Smooth muscle cell (in vitro differentiated cells): Measurements from ENCODE around the gene CCDC40. TPM values are rescaled to one million over a fixed set of nuclear protein-coding genes. Genes with fewer than 3 reads are reported as not detected.

Experiments
- DNase-seq: peaks from one replicate; lab custom pipeline; 2025; ENCODE audit not compliant: unreplicated experiment; lab: John Stamatoyannopoulos, UW
- H2AFZ ChIP-seq: fragments of 200-600 bp; sonication (generic); 2 replicates; pipeline ENCODE4 v1.6.0; 2016; ENCODE audit warnings: antibody characterized with exemption, low read depth, mild to moderate bottlenecking
- H3F3A ChIP-seq: fragments of 200-600 bp; sonication (generic); 2 replicates; pipeline ENCODE4 v1.6.0; 2017; ENCODE audit warnings: antibody characterized with exemption, low read depth
- H3K27ac ChIP-seq: fragments of 200-600 bp; sonication (generic); 2 replicates; pipeline ENCODE4 v1.5.1; 2016; ENCODE audit warnings: low read depth, mild to moderate bottlenecking
- H3K27me3 ChIP-seq: fragments of 200-600 bp; sonication (generic); 2 replicates; pipeline ENCODE4 v1.6.1; 2016; ENCODE audit warnings: low read depth, mild to moderate bottlenecking
- H3K36me3 ChIP-seq: fragments of 200-600 bp; sonication (generic); 2 replicates; pipeline ENCODE4 v1.5.1; 2016; ENCODE audit warnings: low read depth
- H3K4me1 ChIP-seq: fragments of 200-600 bp; sonication (generic); 2 replicates; pipeline ENCODE4 v1.5.1; 2016; ENCODE audit warnings: low read depth
- H3K4me2 ChIP-seq: fragments of 200-600 bp; sonication (generic); 2 replicates; pipeline ENCODE4 v1.6.0; 2016; ENCODE audit warnings: mild to moderate bottlenecking
- H3K4me3 ChIP-seq: fragments of 200-600 bp; sonication (generic); 2 replicates; pipeline ENCODE4 v1.5.1; 2016; ENCODE audit warnings: mild to moderate bottlenecking
- H3K79me2 ChIP-seq: fragments of 200-600 bp; sonication (generic); 2 replicates; pipeline ENCODE4 v1.6.0; 2016; ENCODE audit warnings: low read depth, mild to moderate bottlenecking
- H3K9ac ChIP-seq: fragments of 200-600 bp; sonication (generic); 2 replicates; pipeline ENCODE4 v1.6.0; 2016; ENCODE audit warnings: low read depth
- H3K9me3 ChIP-seq: fragments of 200-600 bp; sonication (generic); replicated peaks from 2 replicates; pipeline ENCODE4 v1.5.1; 2016; ENCODE audit warnings: low read depth
- H4K20me1 ChIP-seq: fragments of 200-600 bp; sonication (generic); 2 replicates; pipeline ENCODE4 v1.6.0; 2016; ENCODE audit warnings: low read depth
- CTCF ChIP-seq: fragments of 200-600 bp; sonication (generic); IDR thresholded peaks from 2 replicates; pipeline ENCODE4 v1.5.1; 2017; ENCODE audit warnings: borderline replicate concordance, mild to moderate bottlenecking, antibody characterized with exemption; ENCODE audit not compliant: insufficient read depth, poor library complexity, severe bottlenecking
- WGBS: methylation state at CpG from one replicate; pipeline ENCODE4 v1.1.7; 2016; ENCODE audit warnings: low lambda C conversion rate; 5-methylcytosine and 5-hydroxymethylcytosine counted together
- polyA plus RNA-seq: library from polyadenylated mRNA; unstranded; fragments of >200 nt; fragmentation: Nextera tagmentation; extraction: Ambion mirVana; gene quantifications from 2 replicates; pipeline ENCODE4 v1.2.1, GENCODE V29; 2016
- total RNA-seq: library from RNA; depleted of rRNA; stranded (reverse); fragments of >200 nt; gene quantifications from 2 replicates; pipeline ENCODE4 v1.2.3, GENCODE V29; 2014

CCDC40 gene
- total and polyA plus RNA-seq, 2 experiments from 2014 or later = 0.81 to 5.9 TPM

DNA sequence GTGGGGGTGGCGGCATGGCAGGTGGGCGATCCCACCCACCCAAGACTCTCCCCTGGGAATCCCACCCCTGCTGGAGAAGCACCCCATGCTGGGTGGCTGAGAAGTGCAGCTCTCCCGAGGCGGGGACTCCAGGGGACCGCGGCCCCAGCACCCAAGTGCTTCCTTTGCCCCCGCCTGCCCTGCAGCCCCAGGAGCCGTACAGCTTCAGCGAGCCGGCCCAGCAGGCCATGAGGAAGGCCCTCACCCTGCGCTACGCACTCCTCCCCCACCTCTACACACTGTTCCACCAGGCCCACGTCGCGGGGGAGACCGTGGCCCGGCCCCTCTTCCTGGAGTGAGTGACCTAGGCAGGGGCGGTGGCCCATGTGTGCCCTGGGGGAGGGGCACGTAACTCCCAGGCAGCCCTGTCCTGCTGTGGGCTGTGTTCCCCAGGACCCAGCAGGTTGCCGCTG lies 76.6 kb downstream of the CCDC40 start:
- Histone ChIP-seq H3K9ac (no peak overlapping the region), H3K27ac (no peak overlapping the region), H3F3A (no peaks in the 10 kb centered on the region), H3K4me1 (no peaks in the 10 kb centered on the region), H2AFZ (no peak overlapping the region), H3K4me2 (no peak overlapping the region), H3K4me3 (no peak overlapping the region), H4K20me1 (no peaks in the 10 kb centered on the region), H3K36me3 (no peaks in the 10 kb centered on the region), H3K9me3 (no peaks in the 10 kb centered on the region), H3K79me2 (no peaks in the 10 kb centered on the region), H3K27me3 (no peaks in the 10 kb centered on the region)
- no peak for TF ChIP-seq CTCF
- no peak for DNase-seq
- 88% methylated on average over 19 of the region's 20 CpGs for WGBS

- H3K36me3 ChIP-seq = no peaks in the 10 kb centered on the region
- no peak for TF ChIP-seq CTCF
- H3K79me2 ChIP-seq = no peaks in the 10 kb centered on the region
- no peaks in the 10 kb centered on the region for H3F3A ChIP-seq
- H3K9me3 ChIP-seq = no peaks in the 10 kb centered on the region
- no peak overlapping the region for H3K4me3 ChIP-seq
- DNase-seq = no peak
- no peak overlapping the region for H3K27ac ChIP-seq
- H3K4me1 ChIP-seq = no peaks in the 10 kb centered on the region
- H3K27me3 ChIP-seq = no peaks in the 10 kb centered on the region
- WGBS = 83% methylated on average over 7 of the region's 7 CpGs
- H3K9ac ChIP-seq = no peak overlapping the region
- no peak overlapping the region for H2AFZ ChIP-seq
- no peaks in the 10 kb centered on the region for H4K20me1 ChIP-seq
- no peak overlapping the region for H3K4me2 ChIP-seq
These were observed 78.3 kb downstream of the CCDC40 start for GRCh38 chr17:80114758-80115157.

GRCh38 chr17:80115159-80115558 lies 78.7 kb downstream of the CCDC40 start:
- Histone ChIP-seq H3K9ac (no peak overlapping the region), H3K36me3 (no peaks in the 10 kb centered on the region), H3K79me2 (no peaks in the 10 kb centered on the region), H3F3A (no peaks in the 10 kb centered on the region), H2AFZ (no peak overlapping the region), H3K4me2 (no peak overlapping the region), H3K27ac (no peak overlapping the region), H3K4me1 (no peaks in the 10 kb centered on the region), H4K20me1 (no peaks in the 10 kb centered on the region), H3K27me3 (no peaks in the 10 kb centered on the region), H3K4me3 (no peak overlapping the region), H3K9me3 (no peaks in the 10 kb centered on the region)
- 90% methylated on average over 8 of the region's 8 CpGs for WGBS
- no peak for DNase-seq
- TF ChIP-seq CTCF = no peak

GRCh38 chr17:80116276-80116920 lies 80.0 kb downstream of the CCDC40 start:
- H3K4me1 ChIP-seq = no peaks in the 10 kb centered on the region
- no peak overlapping the region for H3K4me3 ChIP-seq
- no peak overlapping the region for H3K9ac ChIP-seq
- H3K36me3 ChIP-seq = no peaks in the 10 kb centered on the region
- H3K79me2 ChIP-seq = no peaks in the 10 kb centered on the region
- H4K20me1 ChIP-seq = no peaks in the 10 kb centered on the region
- 89% methylated on average over 16 of the region's 16 CpGs for whole genome bisulfite sequencing
- no peak for TF ChIP-seq CTCF
- no peak overlapping the region for H3K27ac ChIP-seq
- H3F3A ChIP-seq = no peaks in the 10 kb centered on the region
- no peak for DNase-seq
- H3K9me3 ChIP-seq = no peaks in the 10 kb centered on the region
- no peaks in the 10 kb centered on the region for H3K27me3 ChIP-seq
- no peak overlapping the region for H3K4me2 ChIP-seq
- no peak overlapping the region for H2AFZ ChIP-seq
